Ishikawa (cell line): ENCODE results near the gene TNRC6C.

Experiments
- CEBPB ChIP-seq: IDR thresholded peaks from 2 replicates; pipeline ENCODE4 v1.6.1; 2012
- CREB1 ChIP-seq: IDR thresholded peaks from 2 replicates; pipeline ENCODE4 v1.6.1; 2012; ENCODE audit warnings: low read depth
- EGR1 ChIP-seq: IDR thresholded peaks from 2 replicates; pipeline ENCODE4 v1.6.1; 2012
- EP300 ChIP-seq: IDR thresholded peaks from 2 replicates; pipeline ENCODE4 v1.6.1; 2012; ENCODE audit warnings: borderline replicate concordance
- FOXM1 ChIP-seq: IDR thresholded peaks from 2 replicates; pipeline ENCODE4 v1.6.1; 2012; ENCODE audit warnings: low read depth, borderline replicate concordance
- NFIC ChIP-seq: IDR thresholded peaks from 2 replicates; pipeline ENCODE4 v1.6.1; 2012
- RAD21 ChIP-seq: IDR thresholded peaks from 2 replicates; pipeline ENCODE4 v1.6.1; 2012; ENCODE audit warnings: low read depth
- TAF1 ChIP-seq: IDR thresholded peaks from 2 replicates; pipeline ENCODE4 v1.6.1; 2012; ENCODE audit warnings: low read depth, mild to moderate bottlenecking
- TCF12 ChIP-seq: IDR thresholded peaks from 2 replicates; pipeline ENCODE4 v1.6.1; 2012; ENCODE audit warnings: low read depth
- TEAD4 ChIP-seq: IDR thresholded peaks from 2 replicates; pipeline ENCODE4 v1.6.1; 2012
- YY1 ChIP-seq: IDR thresholded peaks from 2 replicates; pipeline ENCODE4 v1.6.1; 2012; ENCODE audit warnings: low read depth
- ZBTB7A ChIP-seq: IDR thresholded peaks from 2 replicates; pipeline ENCODE4 v1.6.1; 2012; ENCODE audit warnings: low read depth
- TF ChIP-seq, protein P1 (sequence below): IDR thresholded peaks from 2 replicates; pipeline ENCODE4 v1.6.1; 2012; ENCODE audit warnings: low read depth, mild to moderate bottlenecking
- TF ChIP-seq, protein P2 (sequence below): IDR thresholded peaks from 2 replicates; pipeline ENCODE4 v1.6.1; 2012
- TF ChIP-seq, protein P3 (sequence below): IDR thresholded peaks from 2 replicates; pipeline ENCODE4 v1.6.1; 2012

TNRC6C gene

DNA sequence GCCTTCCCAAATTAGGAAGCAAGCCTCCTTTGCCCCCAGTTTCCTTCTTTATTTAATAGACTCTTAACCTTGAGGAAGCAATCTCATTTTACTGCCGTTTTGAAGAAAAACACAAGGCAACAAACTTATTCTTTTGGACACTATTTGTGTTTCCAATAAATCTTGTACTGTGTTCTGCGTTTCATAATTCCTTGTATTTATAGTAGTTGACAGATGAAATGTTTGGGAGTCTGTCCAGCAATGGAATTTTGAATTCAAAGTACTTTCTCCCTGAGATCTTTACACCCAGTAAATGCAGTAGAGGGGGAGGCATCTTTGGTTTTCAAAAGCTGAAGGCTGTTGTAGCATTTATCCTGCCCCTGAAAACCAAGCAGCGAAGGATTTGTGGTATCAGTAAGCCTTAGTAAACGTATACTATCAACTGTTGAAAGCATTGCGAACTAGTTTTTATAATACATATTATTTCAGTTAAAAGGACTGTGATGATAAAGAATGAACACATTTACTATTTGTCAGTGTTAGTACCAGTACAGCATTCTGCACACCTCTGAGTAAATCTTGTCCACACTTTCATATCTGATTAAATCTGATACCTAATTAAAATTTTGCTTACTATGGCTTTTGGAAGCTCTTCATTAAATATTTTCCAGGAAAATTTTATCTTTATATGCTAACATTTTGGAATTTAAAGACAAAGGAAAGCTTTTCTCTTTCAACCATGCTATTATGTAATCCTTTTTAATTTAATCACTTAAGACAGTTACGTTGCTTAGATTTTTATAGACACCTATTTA, 83.1 kb downstream of the TNRC6C start:
- TF ChIP-seq FOXM1 = no peak
- TF ChIP-seq EGR1 = no peak
- TF ChIP-seq, protein P1, sequence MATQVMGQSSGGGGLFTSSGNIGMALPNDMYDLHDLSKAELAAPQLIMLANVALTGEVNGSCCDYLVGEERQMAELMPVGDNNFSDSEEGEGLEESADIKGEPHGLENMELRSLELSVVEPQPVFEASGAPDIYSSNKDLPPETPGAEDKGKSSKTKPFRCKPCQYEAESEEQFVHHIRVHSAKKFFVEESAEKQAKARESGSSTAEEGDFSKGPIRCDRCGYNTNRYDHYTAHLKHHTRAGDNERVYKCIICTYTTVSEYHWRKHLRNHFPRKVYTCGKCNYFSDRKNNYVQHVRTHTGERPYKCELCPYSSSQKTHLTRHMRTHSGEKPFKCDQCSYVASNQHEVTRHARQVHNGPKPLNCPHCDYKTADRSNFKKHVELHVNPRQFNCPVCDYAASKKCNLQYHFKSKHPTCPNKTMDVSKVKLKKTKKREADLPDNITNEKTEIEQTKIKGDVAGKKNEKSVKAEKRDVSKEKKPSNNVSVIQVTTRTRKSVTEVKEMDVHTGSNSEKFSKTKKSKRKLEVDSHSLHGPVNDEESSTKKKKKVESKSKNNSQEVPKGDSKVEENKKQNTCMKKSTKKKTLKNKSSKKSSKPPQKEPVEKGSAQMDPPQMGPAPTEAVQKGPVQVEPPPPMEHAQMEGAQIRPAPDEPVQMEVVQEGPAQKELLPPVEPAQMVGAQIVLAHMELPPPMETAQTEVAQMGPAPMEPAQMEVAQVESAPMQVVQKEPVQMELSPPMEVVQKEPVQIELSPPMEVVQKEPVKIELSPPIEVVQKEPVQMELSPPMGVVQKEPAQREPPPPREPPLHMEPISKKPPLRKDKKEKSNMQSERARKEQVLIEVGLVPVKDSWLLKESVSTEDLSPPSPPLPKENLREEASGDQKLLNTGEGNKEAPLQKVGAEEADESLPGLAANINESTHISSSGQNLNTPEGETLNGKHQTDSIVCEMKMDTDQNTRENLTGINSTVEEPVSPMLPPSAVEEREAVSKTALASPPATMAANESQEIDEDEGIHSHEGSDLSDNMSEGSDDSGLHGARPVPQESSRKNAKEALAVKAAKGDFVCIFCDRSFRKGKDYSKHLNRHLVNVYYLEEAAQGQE = no peak
- no peak for TF ChIP-seq TAF1
- TF ChIP-seq CEBPB = no peak
- TF ChIP-seq ZBTB7A = no peak
- TF ChIP-seq NFIC = no peak
- no peak for TF ChIP-seq CREB1
- TF ChIP-seq TCF12 = no peak
- TF ChIP-seq YY1 = no peak
- TF ChIP-seq, protein P2, sequence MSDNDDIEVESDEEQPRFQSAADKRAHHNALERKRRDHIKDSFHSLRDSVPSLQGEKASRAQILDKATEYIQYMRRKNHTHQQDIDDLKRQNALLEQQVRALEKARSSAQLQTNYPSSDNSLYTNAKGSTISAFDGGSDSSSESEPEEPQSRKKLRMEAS = no peak
- TF ChIP-seq RAD21 = no peak
- TF ChIP-seq, protein P3, sequence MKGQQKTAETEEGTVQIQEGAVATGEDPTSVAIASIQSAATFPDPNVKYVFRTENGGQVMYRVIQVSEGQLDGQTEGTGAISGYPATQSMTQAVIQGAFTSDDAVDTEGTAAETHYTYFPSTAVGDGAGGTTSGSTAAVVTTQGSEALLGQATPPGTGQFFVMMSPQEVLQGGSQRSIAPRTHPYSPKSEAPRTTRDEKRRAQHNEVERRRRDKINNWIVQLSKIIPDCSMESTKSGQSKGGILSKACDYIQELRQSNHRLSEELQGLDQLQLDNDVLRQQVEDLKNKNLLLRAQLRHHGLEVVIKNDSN = no peak
- TF ChIP-seq EP300 = no peak
- no peak for TF ChIP-seq TEAD4

DNA sequence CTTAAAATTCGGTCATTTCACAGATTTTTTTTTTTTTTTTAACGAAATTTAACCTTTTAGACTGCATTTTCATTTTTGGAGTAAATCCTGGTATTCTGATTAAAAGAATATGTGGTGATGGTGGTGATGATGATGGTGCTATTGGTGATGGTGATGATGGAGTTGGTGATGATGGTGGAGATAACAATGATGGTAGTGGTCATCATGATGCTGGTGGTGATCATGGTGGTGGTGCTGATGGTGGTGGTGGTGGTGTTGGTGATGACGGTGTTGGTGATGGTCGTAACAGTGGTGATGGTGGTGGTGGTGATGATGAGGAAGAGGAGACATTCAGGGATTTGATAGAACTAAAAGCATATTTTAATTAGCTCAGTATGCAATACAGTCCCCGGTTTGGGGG, 84.0 kb downstream of the TNRC6C start:
- TF ChIP-seq CREB1 = no peak
- TF ChIP-seq ZBTB7A = no peak
- TF ChIP-seq, protein P2 = no peak
- TF ChIP-seq CEBPB = no peak
- TF ChIP-seq, protein P3 = no peak
- no peak for TF ChIP-seq YY1
- TF ChIP-seq, protein P1 = no peak
- no peak for TF ChIP-seq TEAD4
- TF ChIP-seq RAD21 = no peak
- TF ChIP-seq FOXM1 = no peak
- TF ChIP-seq EP300 = no peak
- no peak for TF ChIP-seq NFIC
- no peak for TF ChIP-seq TAF1
- no peak for TF ChIP-seq EGR1
- TF ChIP-seq TCF12 = no peak

DNA sequence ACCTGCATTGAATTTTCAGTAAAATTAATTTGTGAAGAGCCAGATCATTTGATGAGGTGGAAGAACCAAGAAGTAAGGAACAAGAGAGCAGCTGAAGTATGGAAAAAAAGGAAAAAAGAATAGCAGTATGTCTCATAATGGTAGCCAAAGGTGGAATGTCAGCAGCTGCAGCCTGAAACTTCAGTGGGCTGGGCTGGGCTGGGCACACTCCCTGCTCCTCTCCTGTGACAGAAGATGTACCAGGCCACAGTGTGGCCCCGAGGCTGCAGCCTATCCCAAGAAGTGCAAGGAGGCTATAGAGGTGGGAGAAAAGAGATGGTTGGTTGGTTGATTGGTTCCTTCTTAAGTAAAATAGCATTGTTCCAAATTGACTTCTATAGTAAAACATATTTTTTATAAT, 84.5 kb downstream of the TNRC6C start:
- TF ChIP-seq YY1 = no peak
- TF ChIP-seq, protein P3 = no peak
- no peak for TF ChIP-seq NFIC
- TF ChIP-seq, protein P2 = no peak
- TF ChIP-seq FOXM1 = no peak

DNA sequence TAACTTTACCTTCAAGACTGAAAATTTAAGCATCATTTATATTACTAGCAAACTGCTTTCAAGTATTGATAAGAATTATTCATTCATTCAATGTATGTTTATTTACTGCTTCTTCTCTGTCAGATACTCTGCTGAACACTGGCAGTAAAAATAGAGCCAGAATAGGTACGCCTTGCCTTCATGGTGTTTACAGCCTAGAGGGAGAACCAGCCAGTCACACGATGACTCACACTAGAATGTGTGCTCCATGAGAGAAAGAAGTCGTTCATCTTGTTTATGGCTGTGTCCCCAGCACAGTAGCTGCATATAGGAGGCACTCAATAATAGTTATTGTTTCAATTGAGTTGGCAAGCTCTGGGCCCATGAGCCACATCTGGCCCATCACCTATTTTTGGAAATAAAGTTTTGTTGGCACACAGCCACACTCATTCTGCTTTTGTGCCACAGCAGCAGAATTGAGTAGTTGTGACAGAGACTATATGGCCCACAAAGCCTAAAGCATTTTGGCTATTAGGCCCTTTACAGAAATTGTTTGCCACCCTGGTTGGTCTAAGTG, 85.9 kb downstream of the TNRC6C start:
- no peak for TF ChIP-seq TCF12
- TF ChIP-seq, protein P2 = no peak
- TF ChIP-seq YY1 = no peak
- TF ChIP-seq FOXM1 = no peak
- no peak for TF ChIP-seq ZBTB7A
- TF ChIP-seq RAD21 = no peak

DNA sequence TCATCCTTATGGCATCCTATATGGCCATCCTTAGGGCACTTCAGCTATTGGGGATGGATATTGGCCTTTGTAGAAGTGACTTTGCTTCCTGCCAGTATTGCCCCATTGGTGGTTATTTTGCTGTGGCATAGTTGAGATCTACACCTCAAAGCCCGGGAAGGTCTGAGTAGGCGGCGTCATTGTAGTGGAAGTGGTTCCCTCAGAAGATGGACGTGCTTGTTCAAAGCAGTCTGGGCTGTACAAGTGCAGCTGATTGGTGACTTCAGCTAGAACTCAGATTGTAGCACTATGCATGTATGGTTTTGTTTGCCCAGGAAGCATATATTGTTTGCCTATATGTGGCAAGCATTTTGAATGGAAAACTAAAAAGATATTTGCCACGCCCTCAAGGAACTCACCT, 86.8 kb downstream of the TNRC6C start:
- TF ChIP-seq NFIC (no peak), TCF12 (no peak), EP300 (no peak), TAF1 (no peak), CEBPB (no peak), ZBTB7A (no peak), EGR1 (no peak), RAD21 (no peak), CREB1 (no peak), FOXM1 (no peak), TEAD4 (no peak), YY1 (no peak)
- TF ChIP-seq, protein P1 = no peak
- TF ChIP-seq, protein P2 = no peak
- TF ChIP-seq, protein P3 = no peak
